Activated CD8-positive, alpha-beta memory T cell treated with anti-CD3 and anti-CD28 coated beads for 36 hours (primary cell): Measurements from ENCODE around the gene ECI2. TPM values are rescaled to one million over a fixed set of nuclear protein-coding genes. Genes with fewer than 3 reads are reported as not detected.

Experiments used
- CTCF ChIA-PET: fragments of 350-600 bp; sonication (Branson Sonifier 250); formaldehyde crosslinking; loops from one replicate; lab custom pipeline; 2021; ENCODE audit warnings: antibody characterized with exemption; lab: Charles Lee
- POLR2A ChIA-PET: fragments of 350-600 bp; sonication (Branson Sonifier 250); formaldehyde crosslinking; loops from one replicate; lab custom pipeline; 2021; ENCODE audit warnings: antibody characterized with exemption; lab: Charles Lee
- total RNA-seq, 2 experiments: library from RNA; stranded (reverse); gene quantifications; one replicate each; pipeline ENCODE4 v1.2.3, GENCODE V29; 2021

Gene ECI2
- total RNA-seq, 2 experiments from 2014 or later = 32.2 to 33.7 TPM

- CTCF ChIA-PET = interaction anchor here (0.7 to 1.5 kb wide), 7 partner anchors 16 to 69 kb away, joined by 3 to 8 read pairs (median 3); no protein-coding TSS in a partner anchor
- POLR2A ChIA-PET = interaction anchor here (0.9 kb wide), 1 partner anchor 20 kb away, joined by 3 read pairs; the partner anchor contains the start of gene ECI2
These were observed 20.6 kb upstream of the ECI2 start for GRCh38 chr6:4155848-4156466.

- ChIA-PET POLR2A (interaction anchor here (0.7 kb wide), 1 partner anchor 15 kb away, joined by 3 read pairs; no protein-coding TSS in a partner anchor), CTCF (no interaction called here)
These were observed 18.2 kb upstream of the ECI2 start for GRCh38 chr6:4153514-4153985.

GRCh38 chr6:4145083-4145482 is 9.7 kb upstream of the ECI2 start:
- ChIA-PET CTCF (no interaction called here), POLR2A (no interaction called here)

- ChIA-PET POLR2A (no interaction called here), CTCF (interaction anchor here (0.6 to 1.2 kb wide), 2 partner anchors 16 to 17 kb away, joined by 3 to 4 read pairs; no protein-coding TSS in a partner anchor)
These were observed 3.9 kb upstream of the ECI2 start for GRCh38 chr6:4139272-4139671.

- CTCF ChIA-PET = interaction anchor here (1.1 to 2.7 kb wide), 3 partner anchors 11 to 79 kb away, joined by 3 to 8 read pairs (median 3); no protein-coding TSS in a partner anchor
- POLR2A ChIA-PET = interaction anchor here (0.6 kb wide), 1 partner anchor 16 kb away, joined by 3 read pairs; no protein-coding TSS in a partner anchor
These were observed 2.8 kb upstream of the ECI2 start for GRCh38 chr6:4138186-4138585.

- CTCF ChIA-PET = interaction anchor here (0.7 to 2.7 kb wide), 4 partner anchors 19 to 115 kb away, joined by 3 to 10 read pairs (median 6); a partner anchor contains a TSS
- POLR2A ChIA-PET = interaction anchor here (1.9 to 3.1 kb wide), 2 partner anchors 115 to 118 kb away, joined by 9 to 20 read pairs; a partner anchor contains a TSS
These were observed 1.0 kb upstream of the ECI2 start for GRCh38 chr6:4136354-4136831.

GRCh38 chr6:4135665-4136353 is 434 bp upstream of the ECI2 start:
- CTCF ChIA-PET = interaction anchor here (0.6 to 2.7 kb wide), 5 partner anchors 20 to 1038 kb away, joined by 3 to 10 read pairs (median 4); a partner anchor contains a TSS

GRCh38 chr6:4133941-4134838 is 1.2 kb downstream of the ECI2 start:
- CTCF ChIA-PET = interaction anchor here (0.8 to 1.5 kb wide), 2 partner anchors 75 kb away, joined by 3 to 4 read pairs; no protein-coding TSS in a partner anchor
- POLR2A ChIA-PET = interaction anchor here (0.7 to 3.1 kb wide), 3 partner anchors 70 to 113 kb away, joined by 3 to 20 read pairs (median 3); a partner anchor contains a TSS

More at GRCh38 chr6:4135665-4136353, 434 bp upstream of the ECI2 start:
- POLR2A ChIA-PET = interaction anchor here (0.6 to 3.1 kb wide), 6 partner anchors 20 to 225 kb away, joined by 3 to 20 read pairs (median 8); a partner anchor contains a TSS

- ChIA-PET CTCF (no interaction called here), POLR2A (no interaction called here)
These were observed 4.9 kb downstream of the ECI2 start for GRCh38 chr6:4130357-4130987.

- POLR2A ChIA-PET = no interaction called here
- CTCF ChIA-PET = no interaction called here
These were observed 5.9 kb downstream of the ECI2 start for GRCh38 chr6:4129446-4129845.

GRCh38 chr6:4128748-4129147 is 6.6 kb downstream of the ECI2 start:
- CTCF ChIA-PET = no interaction called here
- POLR2A ChIA-PET = no interaction called here

GRCh38 chr6:4128072-4128471 is 7.3 kb downstream of the ECI2 start:
- ChIA-PET POLR2A (no interaction called here), CTCF (interaction anchor here (1.4 kb wide), 1 partner anchor 9 kb away, joined by 3 read pairs; no protein-coding TSS in a partner anchor)

- ChIA-PET CTCF (no interaction called here), POLR2A (no interaction called here)
These were observed 9.2 kb downstream of the ECI2 start for GRCh38 chr6:4125933-4126864.

GRCh38 chr6:4125500-4125899 is 9.9 kb downstream of the ECI2 start:
- POLR2A ChIA-PET = no interaction called here
- CTCF ChIA-PET = no interaction called here

GRCh38 chr6:4124351-4124750 is 11.0 kb downstream of the ECI2 start:
- POLR2A ChIA-PET = no interaction called here
- CTCF ChIA-PET = interaction anchor here (0.5 kb wide), 1 partner anchor 38 kb away, joined by 3 read pairs; no protein-coding TSS in a partner anchor

- ChIA-PET POLR2A (no interaction called here), CTCF (no interaction called here)
These were observed 19.6 kb downstream of the ECI2 start for GRCh38 chr6:4115741-4116140.

GRCh38 chr6:4114123-4114522 is 21.3 kb downstream of the ECI2 start:
- ChIA-PET POLR2A (no interaction called here), CTCF (no interaction called here)
